Osteocyte (in vitro differentiated cells): Measurements from ENCODE around the gene PICK1. TPM values are rescaled to one million over a fixed set of nuclear protein-coding genes. Genes with fewer than 3 reads are reported as not detected.

ENCODE experiments used
- DNase-seq: peaks from one replicate; pipeline ENCODE4 v3.0.0; 2021; ENCODE audit warnings: mixed read lengths; ENCODE audit not compliant: unreplicated experiment; ENCODE audit errors: extremely low spot score
- H3K27ac Mint-ChIP-seq: one replicate; pipeline ENCODE4 v1.8.0; 2021; ENCODE audit warnings: mild to moderate bottlenecking, mixed read lengths; ENCODE audit not compliant: unreplicated experiment
- H3K27me3 Mint-ChIP-seq: one replicate; pipeline ENCODE4 v1.8.0; 2021; ENCODE audit warnings: mixed read lengths; ENCODE audit not compliant: unreplicated experiment
- H3K36me3 Mint-ChIP-seq: one replicate; pipeline ENCODE4 v1.8.0; 2021; ENCODE audit warnings: mixed read lengths; ENCODE audit not compliant: unreplicated experiment
- H3K4me1 Mint-ChIP-seq: one replicate; pipeline ENCODE4 v1.8.0; 2021; ENCODE audit warnings: mixed read lengths; ENCODE audit not compliant: unreplicated experiment
- H3K4me3 Mint-ChIP-seq: one replicate; pipeline ENCODE4 v1.8.0; 2021; ENCODE audit warnings: mild to moderate bottlenecking, moderate library complexity, mixed read lengths; ENCODE audit not compliant: unreplicated experiment
- H3K9me3 Mint-ChIP-seq: one replicate; pipeline ENCODE4 v1.8.0; 2021; ENCODE audit warnings: mixed read lengths; ENCODE audit not compliant: unreplicated experiment
- total RNA-seq: library from RNA; stranded (reverse); gene quantifications from 2 replicates; pipeline ENCODE4 v1.2.1, GENCODE V29; 2021
- TF ChIP-seq, protein P1 (sequence below): fragments of 200-600 bp; sonication (generic); IDR thresholded peaks from 2 replicates; pipeline ENCODE4 v1.5.0; 2021; ENCODE audit warnings: antibody characterized with exemption, mild to moderate bottlenecking, moderate library complexity

Gene PICK1
- total RNA-seq, 1 donor from 2014 or later = 27.9 TPM

DNA sequence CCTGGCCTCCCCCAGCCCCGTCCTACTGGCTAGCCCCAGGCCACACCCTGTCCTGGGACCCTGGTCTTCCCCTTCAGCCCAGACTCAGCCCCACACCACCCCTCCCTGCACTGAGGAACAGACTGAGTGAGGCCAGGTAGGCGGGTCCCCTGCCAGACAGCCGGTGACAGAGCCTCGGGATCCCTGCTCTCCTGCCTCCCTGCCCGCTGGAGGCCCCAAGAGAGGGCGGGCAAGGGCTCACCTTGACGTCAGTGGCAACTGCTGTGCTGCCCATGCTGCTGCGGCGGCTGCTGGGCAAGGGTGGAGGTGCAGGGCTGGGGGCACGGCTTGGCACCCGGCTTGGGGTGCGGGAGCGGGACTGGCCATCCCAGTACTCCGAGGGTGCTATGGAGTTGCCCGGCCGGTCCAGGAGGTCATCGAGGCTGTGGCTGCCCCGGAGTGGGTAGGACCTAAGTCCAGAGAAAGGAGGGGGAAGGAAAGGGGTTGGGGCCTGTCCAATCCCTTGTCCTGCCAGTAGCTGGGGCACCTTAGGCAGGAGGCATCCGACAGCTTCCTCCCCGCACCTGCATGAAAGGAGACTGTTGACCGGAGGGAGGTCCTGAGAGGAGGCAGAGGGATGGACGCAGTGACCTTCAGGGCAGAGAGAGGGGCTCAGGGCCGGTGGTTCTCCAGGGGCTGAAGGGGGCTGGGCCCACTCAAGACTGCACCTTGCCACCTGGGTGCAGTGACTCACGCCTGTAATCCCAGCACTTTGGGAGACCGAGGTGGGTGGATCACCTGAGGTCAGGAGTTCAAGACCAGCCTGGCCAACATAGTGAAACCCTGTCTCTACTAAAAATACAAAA, 29.0 kb downstream of the PICK1 start:
- DNase-seq = no peak
- H3K27me3 Mint-ChIP-seq = peaks cover 4% of the 10 kb centered on the region
- no peaks in the 10 kb centered on the region for H3K4me1 Mint-ChIP-seq
- H3K4me3 Mint-ChIP-seq = no peak overlapping the region
- no peaks in the 10 kb centered on the region for H3K36me3 Mint-ChIP-seq
- no peaks in the 10 kb centered on the region for H3K9me3 Mint-ChIP-seq
- TF ChIP-seq, protein P1, sequence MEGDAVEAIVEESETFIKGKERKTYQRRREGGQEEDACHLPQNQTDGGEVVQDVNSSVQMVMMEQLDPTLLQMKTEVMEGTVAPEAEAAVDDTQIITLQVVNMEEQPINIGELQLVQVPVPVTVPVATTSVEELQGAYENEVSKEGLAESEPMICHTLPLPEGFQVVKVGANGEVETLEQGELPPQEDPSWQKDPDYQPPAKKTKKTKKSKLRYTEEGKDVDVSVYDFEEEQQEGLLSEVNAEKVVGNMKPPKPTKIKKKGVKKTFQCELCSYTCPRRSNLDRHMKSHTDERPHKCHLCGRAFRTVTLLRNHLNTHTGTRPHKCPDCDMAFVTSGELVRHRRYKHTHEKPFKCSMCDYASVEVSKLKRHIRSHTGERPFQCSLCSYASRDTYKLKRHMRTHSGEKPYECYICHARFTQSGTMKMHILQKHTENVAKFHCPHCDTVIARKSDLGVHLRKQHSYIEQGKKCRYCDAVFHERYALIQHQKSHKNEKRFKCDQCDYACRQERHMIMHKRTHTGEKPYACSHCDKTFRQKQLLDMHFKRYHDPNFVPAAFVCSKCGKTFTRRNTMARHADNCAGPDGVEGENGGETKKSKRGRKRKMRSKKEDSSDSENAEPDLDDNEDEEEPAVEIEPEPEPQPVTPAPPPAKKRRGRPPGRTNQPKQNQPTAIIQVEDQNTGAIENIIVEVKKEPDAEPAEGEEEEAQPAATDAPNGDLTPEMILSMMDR = no peak
- H3K27ac Mint-ChIP-seq = no peak overlapping the region

DNA sequence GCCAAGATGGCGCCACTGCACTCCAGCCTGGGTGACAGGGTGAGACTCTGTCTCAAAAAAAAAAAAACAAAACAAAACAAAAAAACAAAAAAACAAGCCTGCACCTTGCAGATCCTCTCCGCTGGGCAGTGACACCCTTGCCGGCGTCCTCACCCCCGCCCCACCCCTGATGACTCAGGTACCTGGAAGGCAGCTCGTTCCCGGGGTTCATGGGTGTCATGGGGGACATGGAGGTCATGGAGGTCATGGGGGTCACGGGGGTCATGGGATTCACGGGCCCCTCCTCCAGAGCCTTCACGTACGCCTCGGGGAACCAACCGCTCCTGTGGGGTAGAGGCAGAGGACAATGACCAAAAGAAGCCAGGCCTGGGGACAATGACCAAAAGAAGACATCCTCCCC, 29.7 kb downstream of the PICK1 start:
- no peak for DNase-seq
- Mint-ChIP-seq H3K9me3 (no peaks in the 10 kb centered on the region), H3K27ac (no peak overlapping the region), H3K27me3 (peaks cover 4% of the 10 kb centered on the region), H3K4me3 (no peak overlapping the region), H3K36me3 (no peaks in the 10 kb centered on the region), H3K4me1 (no peaks in the 10 kb centered on the region)
- TF ChIP-seq, protein P1 = no peak

DNA sequence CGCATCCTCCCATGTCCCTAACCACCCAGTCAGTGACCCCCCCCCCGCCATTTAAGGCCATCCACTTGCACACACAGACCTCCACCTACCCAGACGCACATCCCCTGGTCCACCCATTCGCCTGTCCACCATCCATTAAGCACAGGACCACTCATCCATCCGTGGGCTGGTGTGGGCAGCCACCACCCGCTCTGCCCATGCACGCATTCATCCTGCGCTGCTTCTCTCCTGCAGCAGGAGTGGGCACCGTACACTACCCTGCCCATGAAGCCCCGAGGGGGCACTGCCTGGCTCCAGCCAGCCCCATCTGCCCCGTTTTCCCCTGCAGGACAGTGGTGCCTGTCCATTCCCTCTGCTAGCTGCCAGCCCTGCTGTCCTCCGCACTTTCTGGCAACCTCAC, 30.7 kb downstream of the PICK1 start:
- no peak overlapping the region for H3K4me3 Mint-ChIP-seq
- peaks cover 6% of the 10 kb centered on the region for H3K27me3 Mint-ChIP-seq
- DNase-seq = no peak
- TF ChIP-seq, protein P1 = no peak
- H3K36me3 Mint-ChIP-seq = no peaks in the 10 kb centered on the region
- H3K27ac Mint-ChIP-seq = no peak overlapping the region
- H3K4me1 Mint-ChIP-seq = no peaks in the 10 kb centered on the region
- no peaks in the 10 kb centered on the region for H3K9me3 Mint-ChIP-seq

DNA sequence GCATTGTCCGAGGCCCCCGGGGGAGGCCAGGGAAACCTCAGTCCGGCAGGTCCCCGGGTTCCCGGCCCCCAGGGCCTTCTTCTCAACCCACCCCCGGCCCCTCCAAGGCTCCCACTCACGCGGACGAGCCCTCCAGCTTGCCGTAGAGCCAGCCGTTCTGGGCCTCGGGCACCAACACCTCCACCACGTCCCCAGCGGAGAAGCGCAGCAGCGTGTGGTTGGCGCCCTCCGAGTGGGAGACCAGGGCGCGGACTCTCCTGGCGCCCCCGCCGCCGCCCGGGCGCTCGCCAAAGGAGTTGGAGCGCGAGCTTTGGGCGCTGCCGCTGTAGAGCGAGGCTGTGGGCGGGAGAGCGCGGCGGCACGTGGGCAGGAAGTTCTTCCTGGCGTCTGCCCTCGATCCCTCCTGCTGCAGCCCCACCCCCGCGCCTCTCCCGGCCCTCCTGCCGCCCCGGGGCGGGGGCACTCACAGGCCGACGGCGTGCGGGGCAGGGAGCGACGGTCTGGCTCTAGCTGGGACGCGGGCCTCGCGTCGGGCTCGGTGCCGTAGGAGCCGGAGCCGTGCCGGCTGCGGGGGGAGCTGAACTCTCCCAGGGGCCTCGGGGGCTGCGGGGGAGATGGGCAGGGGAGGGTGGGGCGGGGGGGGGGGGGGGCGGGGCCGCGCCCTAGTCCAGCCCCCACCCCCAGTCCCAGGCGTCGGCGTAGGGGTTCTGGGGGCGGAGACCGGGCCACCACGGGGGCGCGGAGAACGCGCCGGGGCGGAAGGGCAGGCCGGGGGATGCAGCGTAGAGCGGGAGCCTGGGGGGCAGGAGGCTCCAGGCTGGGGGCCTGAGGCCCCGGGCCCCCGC, 31.6 kb downstream of the PICK1 start:
- no peak for DNase-seq
- TF ChIP-seq, protein P1 = no peak
- no peak overlapping the region for H3K27ac Mint-ChIP-seq
- H3K4me3 Mint-ChIP-seq = no peak overlapping the region
- H3K4me1 Mint-ChIP-seq = no peaks in the 10 kb centered on the region
- no peaks in the 10 kb centered on the region for H3K9me3 Mint-ChIP-seq
- no peaks in the 10 kb centered on the region for H3K36me3 Mint-ChIP-seq
- H3K27me3 Mint-ChIP-seq = peaks cover 10% of the 10 kb centered on the region

DNA sequence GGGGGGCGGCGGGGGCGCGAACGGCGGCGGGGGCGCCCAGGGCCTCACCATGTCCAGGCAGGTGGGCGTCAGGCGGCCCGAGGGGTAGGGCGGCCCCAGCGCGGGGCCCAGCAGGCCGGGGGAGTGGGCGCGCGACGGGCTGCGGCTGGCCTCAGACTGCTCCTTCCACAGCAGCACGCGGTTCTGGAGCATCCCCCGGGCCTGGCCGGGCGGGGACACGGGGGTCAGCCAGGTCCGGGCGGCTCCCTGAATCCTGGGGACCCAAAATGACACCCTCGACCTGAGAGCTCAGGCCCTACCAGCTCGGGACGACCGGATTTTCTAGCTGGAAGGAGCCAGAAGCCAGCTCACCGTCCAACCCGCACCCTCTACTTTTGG, 32.3 kb downstream of the PICK1 start:
- Mint-ChIP-seq H3K4me3 (no peak overlapping the region), H3K9me3 (no peaks in the 10 kb centered on the region), H3K36me3 (no peaks in the 10 kb centered on the region), H3K27me3 (peaks cover 10% of the 10 kb centered on the region), H3K27ac (no peak overlapping the region), H3K4me1 (no peaks in the 10 kb centered on the region)
- TF ChIP-seq, protein P1 = no peak
- DNase-seq = no peak
